HCT116 (cell line): ENCODE results near the gene NXF1. TPM values are rescaled to one million over a fixed set of nuclear protein-coding genes. Genes with fewer than 3 reads are reported as not detected.
A peak's percentile ranks its signal among the peaks of the same experiment; 100 is the strongest.

ENCODE experiments used
- ATAC-seq: fragments of 200-7000 bp; cut with Tn5 transposase; 2 replicates; pipeline ENCODE4 v1.9.1; 2020; ENCODE audit warnings: mild to moderate bottlenecking, moderate library complexity
- BruUV-seq: library from RNA; stranded (reverse); fragments of 400-500 nt; replicated peaks from 2 replicates; lab custom pipeline; 2021; lab: Mats Ljungman, UMichigan
- CTCF ChIA-PET: fragments of 300-600 bp; sonication (Branson Sonifier 250); formaldehyde crosslinking; loops from one replicate; lab custom pipeline; 2021; ENCODE audit warnings: antibody characterized with exemption; lab: Charles Lee
- POLR2A ChIA-PET: fragments of 300-600, 350-600 bp; sonication (Branson Sonifier 250); formaldehyde crosslinking; loops from one replicate; lab custom pipeline; 2021; ENCODE audit warnings: antibody characterized with exemption; lab: Charles Lee
- RAD21 ChIA-PET, 2 experiments: fragments of 300-600 bp; sonication (Branson Sonifier 250); formaldehyde crosslinking; loops; one replicate each; lab custom pipeline; 2023; ENCODE audit warnings: low total read pairs in 2 of 2; ENCODE audit not compliant: uncharacterized antibody in 2 of 2, unreplicated experiment in 2 of 2, low non-redundant PET in 1 of 2; lab: Charles Lee
- DNase-seq: peaks from one replicate; pipeline ENCODE4 v3.0.0-alpha.2; 2010; ENCODE audit warnings: low read depth, low spot score
- H2AFZ ChIP-seq: fragments of 200-600 bp; shearing (Covaris generic), sonication (generic); 2 replicates; pipeline ENCODE4 v1.6.1; 2017; ENCODE audit warnings: low read depth, mixed run types, mixed read lengths, antibody characterized with exemption, low read length; ENCODE audit not compliant: poor library complexity, severe bottlenecking
- H3K27ac ChIP-seq: 2 replicates; pipeline ENCODE4 v1.5.1; 2012; ENCODE audit warnings: low read depth, low read length
- H3K27me3 ChIP-seq: fragments of 200-600 bp; sonication (generic); 2 replicates; pipeline ENCODE4 v1.6.1; 2016; ENCODE audit warnings: mixed run types, low read length, mixed read lengths; ENCODE audit not compliant: insufficient read depth
- H3K36me3 ChIP-seq, 2 experiments: fragments of 200-500 bp in 1 of 2; fragments of 200-600 bp in 1 of 2; sonication (Bioruptor generic) in 1 of 2; sonication (generic) in 1 of 2; 2 replicates each; pipeline versions ENCODE4 v1.5.1 to v1.6.1; 2014 to 2016; ENCODE audit warnings: low read length in 2 of 2, inconsistent platforms in 1 of 2, mixed read lengths in 1 of 2, mixed run types in 1 of 2; ENCODE audit not compliant: insufficient read depth in 2 of 2, control insufficient read depth in 1 of 2
- H3K4me1 ChIP-seq, 2 experiments: fragments of 200-600 bp in 1 of 2; sonication (generic) in 1 of 2; 2 replicates each; pipeline versions ENCODE4 v1.5.1 to v1.6.1; 2012 to 2017; ENCODE audit warnings: low read length in 2 of 2, inconsistent platforms in 1 of 2, mild to moderate bottlenecking in 1 of 2, mixed read lengths in 1 of 2, mixed run types in 1 of 2, moderate library complexity in 1 of 2; ENCODE audit not compliant: insufficient read depth in 2 of 2, control insufficient read depth in 1 of 2
- H3K4me2 ChIP-seq: fragments of 200-600 bp; sonication (generic); 2 replicates; pipeline ENCODE4 v1.6.1; 2017; ENCODE audit warnings: mixed run types, low read length, mixed read lengths
- H3K4me3 ChIP-seq, 2 experiments: fragments of 200-600 bp in 1 of 2; sonication (generic) in 1 of 2; replicated peaks in 1 of 2; 2 replicates each; pipeline ENCODE4 v1.5.1; 2011 to 2016; ENCODE audit warnings: low read length in 2 of 2, control low read depth in 1 of 2, low read depth in 1 of 2, mild to moderate bottlenecking in 1 of 2, mixed read lengths in 1 of 2, mixed run types in 1 of 2
- H3K79me2 ChIP-seq: fragments of 200-600 bp; sonication (generic); 2 replicates; pipeline ENCODE4 v1.6.1; 2017; ENCODE audit warnings: mild to moderate bottlenecking, mixed run types, low read length, moderate library complexity, mixed read lengths; ENCODE audit not compliant: insufficient read depth
- H3K9ac ChIP-seq: fragments of 200-600 bp; sonication (generic); 2 replicates; pipeline ENCODE4 v1.6.1; 2016; ENCODE audit warnings: low read length, mixed read lengths
- H3K9me2 ChIP-seq: fragments of 200-600 bp; sonication (generic), shearing (Covaris generic); 2 replicates; pipeline ENCODE4 v1.6.1; 2017; ENCODE audit warnings: mixed run types, mild to moderate bottlenecking, moderate library complexity; ENCODE audit not compliant: insufficient read depth
- H3K9me3 ChIP-seq, 2 experiments: fragments of 200-500 bp in 1 of 2; fragments of 200-600 bp in 1 of 2; sonication (Bioruptor generic) in 1 of 2; sonication (generic) in 1 of 2; 2 replicates each; pipeline ENCODE4 v1.6.1; 2014 to 2017; ENCODE audit warnings: low read length in 2 of 2, mixed read lengths in 2 of 2, inconsistent platforms in 1 of 2, low read depth in 1 of 2, mild to moderate bottlenecking in 1 of 2, mixed run types in 1 of 2, moderate library complexity in 1 of 2; ENCODE audit not compliant: control insufficient read depth in 1 of 2, insufficient read depth in 1 of 2
- H4K20me1 ChIP-seq: fragments of 200-600 bp; sonication (generic), shearing (Covaris generic); 2 replicates; pipeline ENCODE4 v1.6.1; 2017; ENCODE audit warnings: mixed run types, mild to moderate bottlenecking, moderate library complexity; ENCODE audit not compliant: insufficient read depth
- EGR1 ChIP-seq: IDR thresholded peaks from 2 replicates; pipeline ENCODE4 v1.6.1; 2012; ENCODE audit warnings: low read depth
- EZH2 ChIP-seq: fragments of 200-600 bp; sonication (generic); IDR thresholded peaks from 2 replicates; pipeline ENCODE4 v1.6.1; 2017; ENCODE audit warnings: antibody characterized with exemption, mixed run types
- EZH2phosphoT487 ChIP-seq: fragments of 200-600 bp; IDR thresholded peaks from 2 replicates; pipeline ENCODE4 v1.6.1; 2018; ENCODE audit warnings: antibody characterized with exemption, borderline replicate concordance
- FOSL1 ChIP-seq: IDR thresholded peaks from 2 replicates; pipeline ENCODE4 v1.6.1; 2012; ENCODE audit warnings: low read depth
- JUND ChIP-seq: IDR thresholded peaks from 2 replicates; pipeline ENCODE4 v1.6.1; 2012
- POLR2A ChIP-seq: IDR thresholded peaks from 2 replicates; pipeline ENCODE4 v1.7.0; 2011; ENCODE audit warnings: borderline replicate concordance; ENCODE audit not compliant: insufficient read depth, insufficient read length; ENCODE audit errors: extremely low read depth
- POLR2AphosphoS5 ChIP-seq: IDR thresholded peaks from 2 replicates; pipeline ENCODE4 v1.6.1; 2011; ENCODE audit warnings: mild to moderate bottlenecking, low read depth, low read length, moderate library complexity
- SIN3A ChIP-seq: IDR thresholded peaks from 2 replicates; pipeline ENCODE4 v1.6.1; 2012; ENCODE audit warnings: low read depth
- SRF ChIP-seq: IDR thresholded peaks from 2 replicates; pipeline ENCODE4 v1.6.1; 2012; ENCODE audit warnings: low read depth
- YY1 ChIP-seq: IDR thresholded peaks from 2 replicates; pipeline ENCODE4 v1.6.1; 2011; ENCODE audit warnings: low read length, low read depth, moderate library complexity, mild to moderate bottlenecking; ENCODE audit not compliant: insufficient replicate concordance; ENCODE audit errors: extremely low read depth
- ZBTB33 ChIP-seq: IDR thresholded peaks from 2 replicates; pipeline ENCODE4 v1.6.1; 2011; ENCODE audit warnings: mild to moderate bottlenecking, low read length, moderate library complexity; ENCODE audit not compliant: insufficient replicate concordance; ENCODE audit errors: extremely low read depth
- ZFX ChIP-seq: fragments of 450-650 bp; IDR thresholded peaks from 2 replicates; pipeline ENCODE4 v1.6.1; 2017
- ZNF274 ChIP-seq: fragments of 200-500 bp; sonication (Bioruptor generic); IDR thresholded peaks from 2 replicates; pipeline ENCODE4 v1.6.1; 2014; ENCODE audit warnings: mild to moderate bottlenecking, low read depth, low read length, inconsistent platforms
- intact Hi-C: fragments of 100-400 bp; cut with micrococcal nuclease; formaldehyde crosslinking; loops from 2 replicates; pipeline ENCODE4 v1.10.0; 2022
- total RNA-seq: library from RNA; stranded (reverse); gene quantifications from one replicate; pipeline ENCODE4 v1.2.1, GENCODE V29; 2021; ENCODE audit not compliant: unreplicated experiment

NXF1 gene
- total RNA-seq, 1 experiment from 2014 or later: 55.5 TPM

GRCh38 chr11:62851807-62852522 lies 46.7 kb upstream of the NXF1 start:
- H4K20me1 ChIP-seq: peaks cover 33% of the 10 kb centered on the region
- BruUV-seq: no TSS peak
- peaks cover 48% of the 10 kb centered on the region for H3K79me2 ChIP-seq
- H3K9ac ChIP-seq: peak overlapping the region; percentile 94
- no peak for DNase-seq
- H3K4me1 ChIP-seq: peaks cover 34 to 64% of the 10 kb centered on the region in 2 experiments
- CTCF ChIA-PET: interaction anchor here (0.7 kb wide), 1 partner anchor 29 kb away, joined by 3 read pairs; the partner anchor contains the start of gene SLC3A2
- ATAC-seq: no peak; the same call in 1 of the 2 replicates
- H3K27me3 ChIP-seq: no peaks in the 10 kb centered on the region
- peak overlapping the region; percentile 87 for H3K4me2 ChIP-seq
- H3K9me3 ChIP-seq: no peaks in the 10 kb centered on the region
- H2AFZ ChIP-seq: no peak overlapping the region
- H3K9me2 ChIP-seq: no peaks in the 10 kb centered on the region
- no peak for TF ChIP-seq ZBTB33
- TF ChIP-seq ZNF274: no peak
- no peak for TF ChIP-seq EZH2
- TF ChIP-seq SIN3A: no peak
- TF ChIP-seq EGR1: no peak
- no peak for TF ChIP-seq POLR2AphosphoS5
- TF ChIP-seq ZFX: no peak
- TF ChIP-seq POLR2A: no peak
- TF ChIP-seq EZH2phosphoT487: no peak
- no peak for TF ChIP-seq YY1
- no peak for TF ChIP-seq FOSL1
- TF ChIP-seq SRF: no peak
- no peak for TF ChIP-seq JUND
- TF ChIP-seq, all 23 proteins: peak for 0
- no peak overlapping the region for H3K4me3 ChIP-seq
- H3K36me3 ChIP-seq: peaks cover 31 to 38% of the 10 kb centered on the region in 2 experiments
- RAD21 ChIA-PET: no interaction called here
- intact Hi-C loops: no loop called here
- peak overlapping the region; percentile 85 for H3K27ac ChIP-seq
- POLR2A ChIA-PET: interaction anchor here (0.7 to 9.9 kb wide), 12 partner anchors 9 to 261 kb away, joined by 3 to 343 read pairs (median 7); partner anchors contain the start of genes HNRNPUL2, SLC3A2, STX5 and TEX54
